Measurements from ENCODE around the gene EIF1B. TPM values are rescaled to one million over a fixed set of nuclear protein-coding genes. Genes with fewer than 3 reads are reported as not detected.

The EIF1B gene
- total RNA-seq, 2 experiments from 2014 or later = 33.9 to 41.5 TPM

GRCh38 chr3:40313975-40314860 lies 4.7 kb downstream of the EIF1B start:
- DNase-seq = no peak
- Mint-ChIP-seq H3K27me3 (no peaks in the 10 kb centered on the region), H3K4me1 (peaks cover 14% of the 10 kb centered on the region), H3K9me3 (ENCODE audit: low read depth) (no peaks in the 10 kb centered on the region), H3K36me3 (peaks cover 19% of the 10 kb centered on the region), H3K27ac (no peak overlapping the region), H3K4me3 (no peak overlapping the region)
- ATAC-seq = no peak
- CTCF ChIA-PET = interaction anchor here (8.0 kb wide), 1 partner anchor 123 kb away, joined by 117 read pairs; no protein-coding TSS in a partner anchor

- peaks cover 2% of the 10 kb centered on the region for H3K4me1 Mint-ChIP-seq
- no peak overlapping the region for H3K27ac Mint-ChIP-seq
- CTCF ChIA-PET = interaction anchor here (0.8 to 8.0 kb wide), 17 partner anchors 8 to 612 kb away, joined by 3 to 117 read pairs (median 4); partner anchors contain the start of gene EIF1B
Observed at GRCh38 chr3:40317061-40317855, 7.8 kb downstream of the EIF1B start.

GRCh38 chr3:40321818-40322217 lies 12.3 kb downstream of the EIF1B start:
- ATAC-seq (no peak), DNase-seq (no peak)
- Mint-ChIP-seq H3K27ac (no peak overlapping the region), H3K4me3 (no peak overlapping the region), H3K4me1 (peaks cover 2% of the 10 kb centered on the region), H3K9me3 (ENCODE audit: low read depth) (no peaks in the 10 kb centered on the region), H3K27me3 (peaks cover 18% of the 10 kb centered on the region), H3K36me3 (no peaks in the 10 kb centered on the region)
- CTCF ChIA-PET = interaction anchor here (0.7 to 1.6 kb wide), 4 partner anchors 11 to 1740 kb away, joined by 3 to 5 read pairs (median 3); no protein-coding TSS in a partner anchor

More at GRCh38 chr3:40317061-40317855, 7.8 kb downstream of the EIF1B start:
- Mint-ChIP-seq H3K27me3 (no peaks in the 10 kb centered on the region), H3K4me3 (no peak overlapping the region), H3K9me3 (ENCODE audit: low read depth) (no peaks in the 10 kb centered on the region), H3K36me3 (peaks cover 6% of the 10 kb centered on the region)
- ATAC-seq (peak; percentile 76), DNase-seq (peak; percentile 62)

- Mint-ChIP-seq H3K9me3 (ENCODE audit: low read depth) (no peaks in the 10 kb centered on the region), H3K4me1 (peaks cover 7% of the 10 kb centered on the region), H3K36me3 (no peaks in the 10 kb centered on the region), H3K4me3 (no peak overlapping the region), H3K27me3 (peaks cover 23% of the 10 kb centered on the region), H3K27ac (no peak overlapping the region)
- DNase-seq = no peak
- ATAC-seq = no peak
- CTCF ChIA-PET = no interaction called here
Observed at GRCh38 chr3:40323946-40324345, 14.4 kb downstream of the EIF1B start.

- Mint-ChIP-seq H3K27ac (no peak overlapping the region), H3K27me3 (peaks cover 23% of the 10 kb centered on the region), H3K9me3 (ENCODE audit: low read depth) (no peaks in the 10 kb centered on the region), H3K36me3 (no peaks in the 10 kb centered on the region), H3K4me3 (no peak overlapping the region), H3K4me1 (peaks cover 7% of the 10 kb centered on the region)
- ATAC-seq (no peak), DNase-seq (no peak)
- CTCF ChIA-PET = no interaction called here
Observed at GRCh38 chr3:40324621-40325020, 15.1 kb downstream of the EIF1B start.

- ATAC-seq (no peak), DNase-seq (no peak)
- no peaks in the 10 kb centered on the region for H3K36me3 Mint-ChIP-seq
- no peak overlapping the region for H3K27ac Mint-ChIP-seq
- no peaks in the 10 kb centered on the region for H3K9me3 Mint-ChIP-seq (ENCODE audit: low read depth)
- no peak overlapping the region for H3K4me3 Mint-ChIP-seq
- peaks cover 7% of the 10 kb centered on the region for H3K4me1 Mint-ChIP-seq
- H3K27me3 Mint-ChIP-seq = peaks cover 23% of the 10 kb centered on the region
- CTCF ChIA-PET = interaction anchor here (1.6 kb wide), 1 partner anchor 15 kb away, joined by 5 read pairs; no protein-coding TSS in a partner anchor
Observed at GRCh38 chr3:40325465-40325864, 16.0 kb downstream of the EIF1B start.

GRCh38 chr3:40328374-40328773 lies 18.9 kb downstream of the EIF1B start:
- peaks cover 5% of the 10 kb centered on the region for H3K4me1 Mint-ChIP-seq
- no peak overlapping the region for H3K4me3 Mint-ChIP-seq
- ATAC-seq (no peak), DNase-seq (no peak)
- peaks cover 23% of the 10 kb centered on the region for H3K27me3 Mint-ChIP-seq
- CTCF ChIA-PET = interaction anchor here (0.9 to 2.0 kb wide), 7 partner anchors 8 to 256 kb away, joined by 3 to 6 read pairs (median 3); partner anchors contain the start of gene ENTPD3
- H3K27ac Mint-ChIP-seq = no peak overlapping the region
- H3K36me3 Mint-ChIP-seq = no peaks in the 10 kb centered on the region
- H3K9me3 Mint-ChIP-seq (ENCODE audit: low read depth) = no peaks in the 10 kb centered on the region

GRCh38 chr3:40329071-40329470 lies 19.6 kb downstream of the EIF1B start:
- DNase-seq (no peak), ATAC-seq (no peak)
- no peak overlapping the region for H3K4me3 Mint-ChIP-seq
- peaks cover 23% of the 10 kb centered on the region for H3K27me3 Mint-ChIP-seq
- H3K9me3 Mint-ChIP-seq (ENCODE audit: low read depth) = no peaks in the 10 kb centered on the region
- no peaks in the 10 kb centered on the region for H3K36me3 Mint-ChIP-seq
- H3K4me1 Mint-ChIP-seq = peaks cover 5% of the 10 kb centered on the region
- no peak overlapping the region for H3K27ac Mint-ChIP-seq
- CTCF ChIA-PET = interaction anchor here (0.8 to 0.9 kb wide), 2 partner anchors 22 to 248 kb away, joined by 3 read pairs; no protein-coding TSS in a partner anchor

GRCh38 chr3:40332684-40333083 lies 23.2 kb downstream of the EIF1B start:
- Mint-ChIP-seq H3K9me3 (ENCODE audit: low read depth) (no peaks in the 10 kb centered on the region), H3K4me3 (no peak overlapping the region), H3K36me3 (no peaks in the 10 kb centered on the region), H3K27me3 (no peaks in the 10 kb centered on the region), H3K27ac (no peak overlapping the region), H3K4me1 (peaks cover 12% of the 10 kb centered on the region)
- no peak for ATAC-seq
- CTCF ChIA-PET = interaction anchor here (1.5 kb wide), 1 partner anchor 248 kb away, joined by 3 read pairs; no protein-coding TSS in a partner anchor
- no peak for DNase-seq

- H3K36me3 Mint-ChIP-seq = no peaks in the 10 kb centered on the region
- H3K9me3 Mint-ChIP-seq (ENCODE audit: low read depth) = no peaks in the 10 kb centered on the region
- no peaks in the 10 kb centered on the region for H3K27me3 Mint-ChIP-seq
- peaks cover 15% of the 10 kb centered on the region for H3K4me1 Mint-ChIP-seq
- ATAC-seq = no peak
- CTCF ChIA-PET = interaction anchor here (1.5 kb wide), 1 partner anchor 247 kb away, joined by 3 read pairs; no protein-coding TSS in a partner anchor
- H3K27ac Mint-ChIP-seq = no peak overlapping the region
- no peak for DNase-seq
- H3K4me3 Mint-ChIP-seq = no peak overlapping the region
Observed at GRCh38 chr3:40333416-40333815, 23.9 kb downstream of the EIF1B start.

GRCh38 chr3:40333852-40334251 lies 24.3 kb downstream of the EIF1B start:
- H3K27me3 Mint-ChIP-seq = no peaks in the 10 kb centered on the region
- H3K4me3 Mint-ChIP-seq = no peak overlapping the region
- DNase-seq = no peak
- H3K36me3 Mint-ChIP-seq = no peaks in the 10 kb centered on the region
- no peak overlapping the region for H3K27ac Mint-ChIP-seq
- no peak for ATAC-seq
- peaks cover 16% of the 10 kb centered on the region for H3K4me1 Mint-ChIP-seq
- CTCF ChIA-PET = interaction anchor here (0.8 to 1.6 kb wide), 3 partner anchors 142 to 249 kb away, joined by 3 to 5 read pairs (median 3); no protein-coding TSS in a partner anchor
- H3K9me3 Mint-ChIP-seq (ENCODE audit: low read depth) = no peaks in the 10 kb centered on the region

GRCh38 chr3:40336101-40336500 lies 26.6 kb downstream of the EIF1B start:
- peaks cover 6% of the 10 kb centered on the region for H3K27me3 Mint-ChIP-seq
- CTCF ChIA-PET = interaction anchor here (1.3 kb wide), 1 partner anchor 8 kb away, joined by 3 read pairs; no protein-coding TSS in a partner anchor
- no peak for DNase-seq
- H3K4me1 Mint-ChIP-seq = peaks cover 16% of the 10 kb centered on the region
- ATAC-seq = no peak
- H3K36me3 Mint-ChIP-seq = no peaks in the 10 kb centered on the region
- H3K9me3 Mint-ChIP-seq (ENCODE audit: low read depth) = no peaks in the 10 kb centered on the region
- H3K27ac Mint-ChIP-seq = no peak overlapping the region
- no peak overlapping the region for H3K4me3 Mint-ChIP-seq
